SU-DHL-6 (cell line): ENCODE data around the gene SPRY2.

Experiments
- H2AFZ ChIP-seq: fragments of 200-600 bp; sonication (generic); 2 replicates; pipeline ENCODE4 v1.6.1; 2014; ENCODE audit warnings: low read depth, mild to moderate bottlenecking, moderate library complexity, mixed read lengths, antibody characterized with exemption, low read length; ENCODE audit not compliant: severe bottlenecking
- H3F3A ChIP-seq: fragments of 200-600 bp; shearing (Covaris generic); 2 replicates; pipeline ENCODE4 v1.6.0; 2016; ENCODE audit warnings: antibody characterized with exemption, mild to moderate bottlenecking; ENCODE audit not compliant: insufficient read depth
- H3K27ac ChIP-seq: fragments of 200-600 bp; sonication (generic); 2 replicates; pipeline ENCODE4 v1.5.1; 2016; ENCODE audit warnings: low read depth, mild to moderate bottlenecking, low read length, moderate library complexity, mixed read lengths
- H3K27me3 ChIP-seq: fragments of 200-600 bp; sonication (generic), shearing (Covaris generic); 2 replicates; pipeline ENCODE4 v1.6.0; 2014; ENCODE audit warnings: mild to moderate bottlenecking, low read length
- H3K36me3 ChIP-seq: fragments of 200-600 bp; sonication (generic); 2 replicates; pipeline ENCODE4 v1.6.1; 2014; ENCODE audit warnings: mild to moderate bottlenecking, low read length, mixed read lengths
- H3K4me2 ChIP-seq: fragments of 300-600, 200-600 bp; shearing (Covaris generic), sonication (generic); 2 replicates; pipeline ENCODE4 v1.6.0; 2014; ENCODE audit warnings: low read length, low read depth, mild to moderate bottlenecking; ENCODE audit not compliant: poor library complexity, severe bottlenecking
- H3K4me3 ChIP-seq: fragments of 200-600 bp; sonication (generic); 2 replicates; pipeline ENCODE4 v1.5.1; 2014; ENCODE audit warnings: antibody characterized with exemption, low read length, mild to moderate bottlenecking, mixed read lengths; ENCODE audit not compliant: insufficient read depth, poor library complexity, severe bottlenecking
- H3K79me2 ChIP-seq: fragments of 200-600 bp; sonication (generic); 2 replicates; pipeline ENCODE4 v1.6.1; 2014; ENCODE audit warnings: mild to moderate bottlenecking, low read length, moderate library complexity; ENCODE audit not compliant: insufficient read depth
- H3K9ac ChIP-seq: fragments of 200-600 bp; sonication (generic); 2 replicates; pipeline ENCODE4 v1.7.0; 2014; ENCODE audit warnings: mild to moderate bottlenecking, low read length
- H3K9me2 ChIP-seq: fragments of 200-600 bp; sonication (generic); replicated peaks from 2 replicates; pipeline ENCODE4 v1.6.1; 2014; ENCODE audit warnings: low read length; ENCODE audit not compliant: insufficient read depth
- H3K9me3 ChIP-seq: fragments of 200-600 bp; sonication (generic); 2 replicates; pipeline ENCODE4 v1.6.1; 2014; ENCODE audit warnings: low read length, mixed read lengths; ENCODE audit not compliant: insufficient read depth
- H4K20me1 ChIP-seq: fragments of 200-600 bp; sonication (generic); 2 replicates; pipeline ENCODE4 v1.6.1; 2014; ENCODE audit warnings: low read depth, mild to moderate bottlenecking, antibody characterized with exemption, low read length, moderate library complexity, mixed read lengths
- EZH2phosphoT487 ChIP-seq: fragments of 200-600 bp; sonication (generic), shearing (Covaris generic); conservative IDR thresholded peaks from 2 replicates; pipeline ENCODE4 v1.6.1; 2018; ENCODE audit warnings: mild to moderate bottlenecking, antibody characterized with exemption, low read length, moderate library complexity, mixed read lengths
- TF ChIP-seq, protein P1 (sequence below): fragments of 200-600 bp; sonication (generic); IDR thresholded peaks from one replicate; pipeline ENCODE4 v1.5.1; 2017; ENCODE audit warnings: antibody characterized with exemption, mild to moderate bottlenecking, low read length, moderate library complexity; ENCODE audit not compliant: insufficient read depth, poor library complexity, severe bottlenecking

SPRY2 gene

GRCh38 chr13:80379245-80379644 lies 38.3 kb upstream of the SPRY2 start:
- Histone ChIP-seq H3K27me3 (no peaks in the 10 kb centered on the region), H2AFZ (no peak overlapping the region), H3K79me2 (no peaks in the 10 kb centered on the region), H3K9me2 (no peaks in the 10 kb centered on the region), H3K27ac (no peak overlapping the region), H3K9ac (no peak overlapping the region), H3K4me2 (no peak overlapping the region), H4K20me1 (no peaks in the 10 kb centered on the region), H3K36me3 (no peaks in the 10 kb centered on the region), H3F3A (no peaks in the 10 kb centered on the region), H3K4me3 (no peak overlapping the region), H3K9me3 (no peaks in the 10 kb centered on the region)
- TF ChIP-seq, protein P1, sequence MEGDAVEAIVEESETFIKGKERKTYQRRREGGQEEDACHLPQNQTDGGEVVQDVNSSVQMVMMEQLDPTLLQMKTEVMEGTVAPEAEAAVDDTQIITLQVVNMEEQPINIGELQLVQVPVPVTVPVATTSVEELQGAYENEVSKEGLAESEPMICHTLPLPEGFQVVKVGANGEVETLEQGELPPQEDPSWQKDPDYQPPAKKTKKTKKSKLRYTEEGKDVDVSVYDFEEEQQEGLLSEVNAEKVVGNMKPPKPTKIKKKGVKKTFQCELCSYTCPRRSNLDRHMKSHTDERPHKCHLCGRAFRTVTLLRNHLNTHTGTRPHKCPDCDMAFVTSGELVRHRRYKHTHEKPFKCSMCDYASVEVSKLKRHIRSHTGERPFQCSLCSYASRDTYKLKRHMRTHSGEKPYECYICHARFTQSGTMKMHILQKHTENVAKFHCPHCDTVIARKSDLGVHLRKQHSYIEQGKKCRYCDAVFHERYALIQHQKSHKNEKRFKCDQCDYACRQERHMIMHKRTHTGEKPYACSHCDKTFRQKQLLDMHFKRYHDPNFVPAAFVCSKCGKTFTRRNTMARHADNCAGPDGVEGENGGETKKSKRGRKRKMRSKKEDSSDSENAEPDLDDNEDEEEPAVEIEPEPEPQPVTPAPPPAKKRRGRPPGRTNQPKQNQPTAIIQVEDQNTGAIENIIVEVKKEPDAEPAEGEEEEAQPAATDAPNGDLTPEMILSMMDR = no peak
- no peak for TF ChIP-seq EZH2phosphoT487

DNA sequence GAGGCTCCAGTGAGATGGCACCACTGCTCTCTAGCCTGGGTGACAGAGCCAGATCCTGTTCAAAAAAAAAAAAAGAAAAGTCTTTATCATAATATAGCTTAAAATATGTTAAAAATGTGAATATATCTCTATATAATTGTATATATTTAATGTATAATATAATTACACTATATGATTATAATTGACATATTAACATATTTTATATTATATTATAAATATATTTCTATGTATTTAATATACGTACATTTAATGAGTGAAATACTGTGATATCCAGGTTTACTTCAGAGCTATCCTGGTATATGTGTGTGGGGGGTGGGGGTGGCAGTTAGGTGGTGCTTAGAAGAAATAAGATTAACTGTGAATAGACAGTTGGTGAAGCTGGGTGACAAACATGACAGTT lies 35.6 kb upstream of the SPRY2 start:
- no peak overlapping the region for H3K27ac ChIP-seq
- no peak for TF ChIP-seq EZH2phosphoT487
- TF ChIP-seq, protein P1 = no peak
- H3K9me3 ChIP-seq = no peaks in the 10 kb centered on the region
- no peak overlapping the region for H2AFZ ChIP-seq
- H3K4me2 ChIP-seq = no peak overlapping the region
- no peak overlapping the region for H3K4me3 ChIP-seq
- H3F3A ChIP-seq = no peaks in the 10 kb centered on the region
- H3K36me3 ChIP-seq = no peaks in the 10 kb centered on the region
- no peak overlapping the region for H3K9ac ChIP-seq
- no peaks in the 10 kb centered on the region for H3K27me3 ChIP-seq
- no peaks in the 10 kb centered on the region for H3K9me2 ChIP-seq
- H3K79me2 ChIP-seq = no peaks in the 10 kb centered on the region
- no peaks in the 10 kb centered on the region for H4K20me1 ChIP-seq

DNA sequence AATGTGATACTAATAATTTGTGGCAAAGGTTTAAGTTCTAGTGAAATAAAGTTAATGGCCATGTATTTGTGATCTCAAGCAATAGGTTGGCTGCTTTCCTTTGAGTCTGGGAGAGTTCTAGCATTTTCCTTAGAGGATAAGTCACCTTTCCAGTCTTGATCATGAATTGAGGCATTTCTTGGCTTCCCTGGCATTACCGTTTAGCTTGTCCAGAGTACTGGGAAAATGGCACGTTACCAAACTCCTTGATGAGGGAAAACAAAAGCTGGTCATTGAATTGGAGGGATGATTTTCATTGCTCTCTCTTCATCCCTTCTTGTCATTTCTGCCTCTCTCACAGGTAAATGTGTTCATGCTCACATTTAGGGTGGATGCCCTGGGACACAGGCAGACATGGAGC lies 34.0 kb upstream of the SPRY2 start:
- no peak overlapping the region for H3K4me3 ChIP-seq

More for the DNA sequence above, 34.0 kb upstream of the SPRY2 start:
- Histone ChIP-seq H3K4me2 (no peak overlapping the region), H3K36me3 (no peaks in the 10 kb centered on the region), H4K20me1 (no peaks in the 10 kb centered on the region), H3F3A (no peaks in the 10 kb centered on the region), H3K27ac (no peak overlapping the region), H3K9me2 (no peaks in the 10 kb centered on the region), H2AFZ (no peak overlapping the region), H3K27me3 (no peaks in the 10 kb centered on the region), H3K9ac (no peak overlapping the region), H3K79me2 (no peaks in the 10 kb centered on the region), H3K9me3 (no peaks in the 10 kb centered on the region)
- TF ChIP-seq, protein P1 = no peak
- TF ChIP-seq EZH2phosphoT487 = no peak
